Vagina (tissue), 2 donors: ENCODE measurements around the gene UNC80.

Experiments
- CTCF ChIP-seq, 3 experiments: fragments of 450-650 bp in 2 of 3; fragments of 200-600 bp in 1 of 3; sonication (generic) in 1 of 3; IDR thresholded peaks; one replicate each; pipeline ENCODE4 v1.5.1; 2017 to 2019; ENCODE audit warnings: antibody characterized with exemption in 3 of 3, mild to moderate bottlenecking in 2 of 3, moderate library complexity in 2 of 3
- POLR2A ChIP-seq, 2 donors: fragments of 450-650 bp; IDR thresholded peaks; one replicate each; pipeline ENCODE4 v1.6.1; 2017; ENCODE audit warnings: antibody characterized with exemption in 2 of 2, mild to moderate bottlenecking in 2 of 2, moderate library complexity in 2 of 2

GRCh38 chr2:210028178-210028577, 256.5 kb downstream of the UNC80 start:
- TF ChIP-seq CTCF (IDR thresholded peaks at IDR 0.05) (no peak), POLR2A (IDR thresholded peaks at IDR 0.05) (no peak)
